Stomach (tissue), 9 donors: ENCODE results near the gene RAPSN. TPM values are rescaled to one million over a fixed set of nuclear protein-coding genes. Genes with fewer than 3 reads are reported as not detected.

ENCODE experiments used
- DNase-seq, 2 donors: peaks; one replicate each; pipeline versions ENCODE4 v3.0.0 to v3.0.0-alpha.2; 2013 to 2019
- H3K27ac ChIP-seq, 5 donors: fragments of 200-600 bp in 4 of 5; sonication (generic) in 4 of 5; one replicate each; pipeline ENCODE4 v1.5.1; 2013 to 2019; ENCODE audit warnings: mild to moderate bottlenecking in 1 of 5, moderate library complexity in 1 of 5
- H3K27me3 ChIP-seq, 3 donors: fragments of 200-600 bp; sonication (generic); one replicate each; pipeline ENCODE4 v1.5.1; 2017 to 2019; ENCODE audit warnings: mixed run types in 1 of 3
- H3K36me3 ChIP-seq, 4 donors: fragments of 200-600 bp; sonication (generic); 1 replicate in 3 of 4; 2 replicates in 1 of 4; pipeline ENCODE4 v1.5.1; 2016 to 2019
- H3K4me1 ChIP-seq, 4 donors: fragments of 200-600 bp; sonication (generic); one replicate each; pipeline ENCODE4 v1.5.1; 2016 to 2019
- H3K4me3 ChIP-seq, 4 donors: fragments of 200-600 bp; sonication (generic) in 3 of 4; one replicate each; pipeline ENCODE4 v1.5.1; 2016 to 2019; ENCODE audit warnings: mild to moderate bottlenecking in 1 of 4
- H3K9me3 ChIP-seq, 4 donors: fragments of 200-600 bp; sonication (generic); one replicate each; pipeline ENCODE4 v1.5.1; 2016 to 2019
- EP300 ChIP-seq: sonication (generic); formaldehyde crosslinking; IDR thresholded peaks from one replicate; pipeline ENCODE4 v1.6.1; 2017; ENCODE audit warnings: antibody characterized with exemption
- POLR2A ChIP-seq, 4 donors: fragments of 450-650 bp; IDR thresholded peaks; one replicate each; pipeline ENCODE4 v1.6.1; 2016; ENCODE audit warnings: antibody characterized with exemption in 4 of 4, control low read depth in 2 of 4, mild to moderate bottlenecking in 1 of 4, moderate library complexity in 1 of 4
- POLR2AphosphoS5 ChIP-seq, 3 donors: sonication (generic); formaldehyde crosslinking; IDR thresholded peaks; one replicate each; pipeline ENCODE4 v1.6.1; 2016; ENCODE audit warnings: antibody characterized with exemption in 3 of 3
- WGBS, 5 donors: extraction: QIAGEN DNeasy Blood & Tissue Kit in 3 of 5; methylation state at CpG; one replicate each; pipeline versions ENCODE4 v1.1.5 to v1.1.7; 2013 to 2018; 5-methylcytosine and 5-hydroxymethylcytosine counted together
- intact Hi-C: fragments of 100-400 bp; cut with DNase I; formaldehyde crosslinking; loops from one replicate; pipeline ENCODE4 v1.15.1; 2023; ENCODE audit warnings: low total_unique reads
- polyA plus RNA-seq, 3 donors: library from polyadenylated mRNA; stranded (reverse); fragments of 200-250 nt; gene quantifications; one replicate each; pipeline ENCODE4 v1.2.3, GENCODE V29; 2013
- total RNA-seq, 5 donors: library from RNA; depleted of rRNA; stranded (reverse); fragments of >200 nt; gene quantifications; one replicate each; pipeline versions ENCODE4 v1.1.0 to v1.2.3, GENCODE V29; 2014 to 2016
- TF ChIP-seq, protein P1 (sequence below), 7 experiments: fragments of 450-650 bp in 4 of 7; fragments of 200-600 bp in 3 of 7; sonication (generic) in 3 of 7; IDR thresholded peaks; one replicate each; pipeline ENCODE4 v1.5.1; 2016 to 2019; ENCODE audit warnings: antibody characterized with exemption in 7 of 7, control low read depth in 2 of 7, mild to moderate bottlenecking in 1 of 7
- donor health status: healthy with polysubstance abuse.
- donor health status: Bipolar disorder and iron deficiency.
- donor health status: healthy.

RAPSN gene
- total and polyA plus RNA-seq, 8 donors = 0.20 to 1.2 (median 1.1) TPM; not detected in 5

- Histone ChIP-seq H3K4me3 (no peak overlapping the region), H3K4me1 (peaks cover 0 to 13% (median 5%) of the 10 kb centered on the region in 4 donors), H3K27me3 (no peaks in the 10 kb centered on the region), H3K36me3 (peaks cover 94 to 100% (median 100%) of the 10 kb centered on the region in 4 donors), H3K9me3 (no peaks in the 10 kb centered on the region), H3K27ac (no peak overlapping the region)
- 68 to 79% (median 72%) methylated on average over 4 of the region's 4 CpGs for WGBS, 5 donors
- intact Hi-C loops = no loop called here
- DNase-seq = no peak
- TF ChIP-seq POLR2A (IDR thresholded peaks at IDR 0.05) (no peak), EP300 (no peak), POLR2AphosphoS5 (IDR thresholded peaks at IDR 0.05) (no peak)
Measured at GRCh38 chr11:47477753-47478152, 28.8 kb upstream of the RAPSN start.

- intact Hi-C loops = no loop called here
- TF ChIP-seq POLR2A (IDR thresholded peaks at IDR 0.05) = no peak
- TF ChIP-seq, protein P1, sequence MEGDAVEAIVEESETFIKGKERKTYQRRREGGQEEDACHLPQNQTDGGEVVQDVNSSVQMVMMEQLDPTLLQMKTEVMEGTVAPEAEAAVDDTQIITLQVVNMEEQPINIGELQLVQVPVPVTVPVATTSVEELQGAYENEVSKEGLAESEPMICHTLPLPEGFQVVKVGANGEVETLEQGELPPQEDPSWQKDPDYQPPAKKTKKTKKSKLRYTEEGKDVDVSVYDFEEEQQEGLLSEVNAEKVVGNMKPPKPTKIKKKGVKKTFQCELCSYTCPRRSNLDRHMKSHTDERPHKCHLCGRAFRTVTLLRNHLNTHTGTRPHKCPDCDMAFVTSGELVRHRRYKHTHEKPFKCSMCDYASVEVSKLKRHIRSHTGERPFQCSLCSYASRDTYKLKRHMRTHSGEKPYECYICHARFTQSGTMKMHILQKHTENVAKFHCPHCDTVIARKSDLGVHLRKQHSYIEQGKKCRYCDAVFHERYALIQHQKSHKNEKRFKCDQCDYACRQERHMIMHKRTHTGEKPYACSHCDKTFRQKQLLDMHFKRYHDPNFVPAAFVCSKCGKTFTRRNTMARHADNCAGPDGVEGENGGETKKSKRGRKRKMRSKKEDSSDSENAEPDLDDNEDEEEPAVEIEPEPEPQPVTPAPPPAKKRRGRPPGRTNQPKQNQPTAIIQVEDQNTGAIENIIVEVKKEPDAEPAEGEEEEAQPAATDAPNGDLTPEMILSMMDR (IDR thresholded peaks at IDR 0.05) = no peak
- TF ChIP-seq POLR2AphosphoS5 (IDR thresholded peaks at IDR 0.05) = no peak
- TF ChIP-seq EP300 = no peak
Measured at GRCh38 chr11:47477323-47477722, 28.4 kb upstream of the RAPSN start.

GRCh38 chr11:47470671-47471070, 21.7 kb upstream of the RAPSN start:
- DNase-seq = no peak
- intact Hi-C loops = no loop called here
- WGBS, 5 donors = 80 to 86% (median 82%) methylated on average over 4 of the region's 4 CpGs

More at GRCh38 chr11:47477323-47477722, 28.4 kb upstream of the RAPSN start:
- Histone ChIP-seq H3K36me3 (peaks cover 94 to 100% (median 100%) of the 10 kb centered on the region in 4 donors), H3K4me1 (peaks cover 0 to 13% (median 5%) of the 10 kb centered on the region in 4 donors), H3K27ac (no peak overlapping the region), H3K4me3 (no peak overlapping the region), H3K27me3 (no peaks in the 10 kb centered on the region), H3K9me3 (no peaks in the 10 kb centered on the region)
- no peak for DNase-seq

GRCh38 chr11:47469361-47470179, 20.6 kb upstream of the RAPSN start:
- peak overlapping the region in 3 of 5 donors; percentile 44 to 82 (median 80) for H3K27ac ChIP-seq
- 79 to 95% (median 86%) methylated on average over 7 of the region's 7 CpGs for WGBS, 5 donors
- H3K9me3 ChIP-seq = no peaks in the 10 kb centered on the region
- H3K4me1 ChIP-seq = peaks cover 27 to 56% (median 42%) of the 10 kb centered on the region in 4 donors
- H3K27me3 ChIP-seq = no peaks in the 10 kb centered on the region
- peaks cover 53 to 71% (median 64%) of the 10 kb centered on the region in 4 donors for H3K36me3 ChIP-seq
- TF ChIP-seq POLR2AphosphoS5 (IDR thresholded peaks at IDR 0.05) (no peak), POLR2A (IDR thresholded peaks at IDR 0.05) (no peak), EP300 (no peak)
- TF ChIP-seq, protein P1 (IDR thresholded peaks at IDR 0.05) = no peak
- no peak overlapping the region for H3K4me3 ChIP-seq
- intact Hi-C loops = no loop called here
- no peak for DNase-seq

More at GRCh38 chr11:47470671-47471070, 21.7 kb upstream of the RAPSN start:
- H3K9me3 ChIP-seq = no peaks in the 10 kb centered on the region
- H3K4me1 ChIP-seq = peaks cover 27 to 50% (median 39%) of the 10 kb centered on the region in 4 donors
- H3K4me3 ChIP-seq = no peak overlapping the region
- H3K27ac ChIP-seq = peak overlapping the region in 2 of 5 donors; percentile 6 to 14
- H3K36me3 ChIP-seq = peaks cover 64 to 72% (median 69%) of the 10 kb centered on the region in 4 donors
- H3K27me3 ChIP-seq = no peaks in the 10 kb centered on the region
- TF ChIP-seq POLR2A (IDR thresholded peaks at IDR 0.05) (no peak), POLR2AphosphoS5 (IDR thresholded peaks at IDR 0.05) (no peak), EP300 (no peak)
- TF ChIP-seq, protein P1 (IDR thresholded peaks at IDR 0.05) = no peak
